HEK293T (cell line): ENCODE results near the gene P3H2.

Source experiments
- CTCF ChIA-PET: fragments of 350-600 bp; formaldehyde crosslinking; extraction: SDS; loops from one replicate; lab custom pipeline; 2021; ENCODE audit warnings: antibody characterized with exemption, inconsistent platforms; lab: Yijun Ruan, JAX
- POLR2A ChIA-PET: fragments of 350-600 bp; formaldehyde crosslinking; extraction: SDS; loops from one replicate; lab custom pipeline; 2020; ENCODE audit warnings: antibody characterized with exemption, inconsistent platforms; lab: Yijun Ruan, JAX
- DNase-seq: peaks from one replicate; pipeline ENCODE4 v3.0.0; 2012; ENCODE audit warnings: mixed read lengths; ENCODE audit errors: extremely low spot score
- ARNT ChIP-seq: fragments of 450-650 bp; IDR thresholded peaks from 2 replicates; pipeline ENCODE4 v1.6.1; 2017; ENCODE audit warnings: mild to moderate bottlenecking
- BHLHE40 ChIP-seq: fragments of 450-650 bp; IDR thresholded peaks from 2 replicates; pipeline ENCODE4 v1.6.1; 2016; ENCODE audit warnings: mild to moderate bottlenecking, moderate library complexity, borderline replicate concordance
- CTBP1 ChIP-seq: fragments of 450-650 bp; IDR thresholded peaks from 2 replicates; pipeline ENCODE4 v1.6.1; 2016; ENCODE audit warnings: borderline replicate concordance
- ELF4 ChIP-seq: fragments of 450-650 bp; IDR thresholded peaks from 2 replicates; pipeline ENCODE4 v1.6.1; 2017; ENCODE audit warnings: antibody characterized with exemption
- FOXA1 ChIP-seq: fragments of 450-650 bp; IDR thresholded peaks from 2 replicates; pipeline ENCODE4 v1.6.1; 2016; ENCODE audit warnings: mild to moderate bottlenecking
- FOXK2 ChIP-seq: fragments of 450-650 bp; IDR thresholded peaks from 2 replicates; pipeline ENCODE4 v1.6.1; 2016; ENCODE audit warnings: mild to moderate bottlenecking
- FOXM1 ChIP-seq: fragments of 450-650 bp; IDR thresholded peaks from 2 replicates; pipeline ENCODE4 v1.6.1; 2017; ENCODE audit warnings: mild to moderate bottlenecking, borderline replicate concordance
- HDGF ChIP-seq: fragments of 450-650 bp; IDR thresholded peaks from 2 replicates; pipeline ENCODE4 v1.6.1; 2017; ENCODE audit warnings: antibody characterized with exemption, borderline replicate concordance
- L3MBTL2 ChIP-seq: fragments of 450-650 bp; conservative IDR thresholded peaks from 2 replicates; pipeline ENCODE4 v1.6.1; 2016; ENCODE audit warnings: mild to moderate bottlenecking
- LEF1 ChIP-seq: fragments of 450-650 bp; IDR thresholded peaks from 2 replicates; pipeline ENCODE4 v1.6.1; 2017; ENCODE audit warnings: mild to moderate bottlenecking, borderline replicate concordance
- NFRKB ChIP-seq: fragments of 450-650 bp; IDR thresholded peaks from 2 replicates; pipeline ENCODE4 v1.6.1; 2016; ENCODE audit warnings: mild to moderate bottlenecking, moderate library complexity
- PKNOX1 ChIP-seq: fragments of 450-650 bp; IDR thresholded peaks from 2 replicates; pipeline ENCODE4 v1.6.1; 2016
- SP1 ChIP-seq: fragments of 450-650 bp; IDR thresholded peaks from 2 replicates; pipeline ENCODE4 v1.6.1; 2017
- SUZ12 ChIP-seq: fragments of 450-650 bp; IDR thresholded peaks from 2 replicates; pipeline ENCODE4 v1.6.1; 2016; ENCODE audit warnings: mild to moderate bottlenecking
- TARDBP ChIP-seq: fragments of 450-650 bp; IDR thresholded peaks from 2 replicates; pipeline ENCODE4 v1.6.1; 2016
- ZNF384 ChIP-seq: fragments of 450-650 bp; IDR thresholded peaks from 2 replicates; pipeline ENCODE4 v1.6.1; 2016

P3H2 gene

GRCh38 chr3:189941679-189942078 is 179.0 kb downstream of the P3H2 start:
- no peak for TF ChIP-seq NFRKB
- POLR2A ChIA-PET: no interaction called here
- CTCF ChIA-PET: no interaction called here
- no peak for DNase-seq

- no peak for DNase-seq
- TF ChIP-seq BHLHE40: no peak
- TF ChIP-seq HDGF: no peak
- TF ChIP-seq SP1: no peak
- TF ChIP-seq FOXK2: no peak
- TF ChIP-seq NFRKB: no peak
- TF ChIP-seq CTBP1: no peak
- no peak for TF ChIP-seq ELF4
- ChIA-PET POLR2A (no interaction called here), CTCF (interaction anchor here (0.6 kb wide), 1 partner anchor 284 kb away, joined by 3 read pairs; no protein-coding TSS in a partner anchor)
Measured at GRCh38 chr3:189941125-189941524, 179.6 kb downstream of the P3H2 start.

GRCh38 chr3:189937302-189938127 is 183.2 kb downstream of the P3H2 start:
- POLR2A ChIA-PET: no interaction called here
- CTCF ChIA-PET: no interaction called here
- no peak for DNase-seq
- TF ChIP-seq CTBP1: no peak

- ChIA-PET CTCF (no interaction called here), POLR2A (no interaction called here)
- TF ChIP-seq ELF4 (no peak), NFRKB (no peak)
- DNase-seq: no peak
Measured at GRCh38 chr3:189936201-189936945, 184.3 kb downstream of the P3H2 start.

GRCh38 chr3:189927975-189928895 is 192.5 kb downstream of the P3H2 start:
- CTCF ChIA-PET: no interaction called here

GRCh38 chr3:189921770-189922169 is 198.9 kb downstream of the P3H2 start:
- TF ChIP-seq HDGF (no peak), CTBP1 (no peak), NFRKB (no peak), FOXM1 (no peak), ELF4 (no peak)
- POLR2A ChIA-PET: no interaction called here

More at GRCh38 chr3:189927975-189928895, 192.5 kb downstream of the P3H2 start:
- TF ChIP-seq L3MBTL2 (no peak), FOXM1 (no peak), NFRKB (no peak), BHLHE40 (no peak), HDGF (no peak), FOXA1 (no peak), ELF4 (no peak), LEF1 (no peak)
- POLR2A ChIA-PET: no interaction called here
- no peak for DNase-seq

GRCh38 chr3:189914799-189915198 is 205.9 kb downstream of the P3H2 start:
- no peak for DNase-seq
- ChIA-PET POLR2A (no interaction called here), CTCF (no interaction called here)

More at GRCh38 chr3:189921770-189922169, 198.9 kb downstream of the P3H2 start:
- CTCF ChIA-PET: no interaction called here
- no peak for DNase-seq

More at GRCh38 chr3:189914799-189915198, 205.9 kb downstream of the P3H2 start:
- no peak for TF ChIP-seq NFRKB
- no peak for TF ChIP-seq FOXA1
- TF ChIP-seq TARDBP: no peak
- no peak for TF ChIP-seq ARNT
- no peak for TF ChIP-seq ZNF384
- TF ChIP-seq CTBP1: no peak
- no peak for TF ChIP-seq HDGF
- no peak for TF ChIP-seq BHLHE40
- no peak for TF ChIP-seq SUZ12
- TF ChIP-seq PKNOX1: no peak
- TF ChIP-seq LEF1: no peak
- TF ChIP-seq FOXK2: no peak
- no peak for TF ChIP-seq SP1
- no peak for TF ChIP-seq ELF4
